ENCODE results near the gene ZNF467.

GRCh38 chr7:149785402-149785801 is 12.0 kb upstream of the ZNF467 start:
- TF ChIP-seq GATA2 (IDR thresholded peaks at IDR 0.05; ENCODE audit: low read depth, low read length) (no peak), GATA3 (IDR thresholded peaks at IDR 0.05; ENCODE audit: low read depth, low read length) (no peak)
